ENCODE data around the gene SPRR2D.
"Not testable (repeated sequence)": the region's sequence is repeated elsewhere in the genome, so short reads cannot be mapped to it uniquely, and the experiment has no call there.

The SPRR2D gene

DNA sequence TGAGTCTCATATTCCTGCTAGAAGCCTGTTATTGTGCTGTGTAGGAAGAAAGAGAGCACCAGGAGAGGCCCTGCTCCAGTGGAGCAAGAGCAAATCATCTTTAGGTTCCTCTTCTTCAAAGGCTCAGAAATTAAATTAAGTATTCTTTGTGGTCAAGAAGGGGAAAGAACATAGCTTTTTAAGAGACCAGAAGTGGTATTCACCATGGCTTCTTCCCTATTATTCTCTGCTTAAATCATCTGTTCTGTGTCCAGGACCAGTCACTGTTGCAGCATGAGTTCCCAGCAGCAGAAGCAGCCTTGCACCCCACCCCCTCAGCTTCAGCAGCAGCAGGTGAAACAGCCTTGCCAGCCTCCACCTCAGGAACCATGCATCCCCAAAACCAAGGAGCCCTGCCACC, 8.8 kb downstream of the SPRR2D start:
- no peak for DNase-seq
- H3K4me1 Mint-ChIP-seq (ENCODE audit: low read depth), result no peaks in the 10 kb centered on the region
- no peak overlapping the region for H3K4me3 Mint-ChIP-seq
- no peaks in the 10 kb centered on the region for H3K36me3 Mint-ChIP-seq (ENCODE audit: low read depth)
- H3K9me3 Mint-ChIP-seq, result no peaks in the 10 kb centered on the region
- no peak overlapping the region for H3K27ac Mint-ChIP-seq
- peaks cover 29% of the 10 kb centered on the region for H3K27me3 Mint-ChIP-seq

DNA sequence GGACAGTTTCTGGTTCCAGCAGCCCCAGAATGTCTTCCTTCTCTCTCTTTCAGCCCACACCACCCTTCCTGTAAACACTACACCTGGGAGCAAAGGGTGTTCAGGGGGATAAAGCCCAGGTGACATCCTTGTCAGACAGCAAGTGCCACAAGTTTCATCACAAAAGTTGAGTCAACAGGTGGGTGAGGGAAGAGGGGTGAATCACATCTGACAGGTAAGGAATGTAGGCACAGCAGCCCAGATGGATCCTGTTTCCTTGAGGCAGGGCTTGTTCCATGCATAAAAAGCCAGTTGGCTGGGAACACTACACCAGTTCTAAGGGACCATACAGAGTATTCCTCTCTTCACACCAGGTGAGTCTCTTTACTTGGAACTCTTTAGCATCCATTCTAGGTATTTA, 10.0 kb downstream of the SPRR2D start, which contains the start of gene SPRR1B:
Gene SPRR1B, plus strand, starts transcription at position 309 of the 400 bp plus-strand sequence. CDS start 1,143 bp downstream, outside the sequence.
- no peaks in the 10 kb centered on the region for H3K9me3 Mint-ChIP-seq
- no peaks in the 10 kb centered on the region for H3K36me3 Mint-ChIP-seq (ENCODE audit: low read depth)
- H3K27me3 Mint-ChIP-seq, result peaks cover 23% of the 10 kb centered on the region
- no peak within 1 kb of the TSS for H3K4me3 Mint-ChIP-seq
- H3K4me1 Mint-ChIP-seq (ENCODE audit: low read depth), result no peaks in the 10 kb centered on the region
- H3K27ac Mint-ChIP-seq, result no peak within 1 kb of the TSS
- DNase-seq, result no peak

- Mint-ChIP-seq H3K27me3 (peaks cover 20% of the 10 kb centered on the region), H3K4me3 (no peak overlapping the region), H3K9me3 (no peaks in the 10 kb centered on the region), H3K36me3 (ENCODE audit: low read depth) (no peaks in the 10 kb centered on the region), H3K27ac (no peak overlapping the region), H3K4me1 (ENCODE audit: low read depth) (no peaks in the 10 kb centered on the region)
- DNase-seq, result no peak
Measured at GRCh38 chr1:153028766-153029165, 12.2 kb downstream of the SPRR2D start.

DNA sequence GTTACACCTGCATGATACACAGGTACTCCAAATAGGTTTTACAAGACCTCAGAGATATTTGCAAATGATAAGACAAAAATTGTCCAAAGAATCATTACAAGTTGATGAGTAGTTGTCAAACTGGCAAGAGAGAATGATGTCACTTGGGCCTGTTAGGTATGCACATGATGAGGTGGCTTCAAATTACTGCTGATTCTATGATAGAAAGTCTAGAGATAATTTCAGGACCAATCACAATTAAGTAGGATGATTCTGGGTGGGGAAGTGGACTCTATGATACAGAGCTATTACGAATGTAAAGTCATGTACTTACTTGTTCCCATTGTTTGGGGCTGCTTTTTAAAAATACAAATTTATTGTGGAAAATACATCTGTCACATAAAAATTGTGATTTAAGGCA, 15.1 kb downstream of the SPRR2D start:
- Mint-ChIP-seq H3K4me3 (no peak overlapping the region), H3K27ac (no peak overlapping the region), H3K36me3 (ENCODE audit: low read depth) (no peaks in the 10 kb centered on the region), H3K27me3 (peaks cover 35% of the 10 kb centered on the region), H3K9me3 (no peaks in the 10 kb centered on the region), H3K4me1 (ENCODE audit: low read depth) (no peaks in the 10 kb centered on the region)
- DNase-seq, result no peak

GRCh38 chr1:153024413-153024812, 16.5 kb downstream of the SPRR2D start:
- Mint-ChIP-seq H3K9me3 (no peaks in the 10 kb centered on the region), H3K4me1 (ENCODE audit: low read depth) (no peaks in the 10 kb centered on the region), H3K27me3 (peaks cover 43% of the 10 kb centered on the region), H3K4me3 (no peak overlapping the region), H3K27ac (no peak overlapping the region), H3K36me3 (ENCODE audit: low read depth) (no peaks in the 10 kb centered on the region)
- DNase-seq, result no peak

- H3K9me3 Mint-ChIP-seq, result no peaks in the 10 kb centered on the region
- H3K27me3 Mint-ChIP-seq, result peaks cover 44% of the 10 kb centered on the region
- H3K4me1 Mint-ChIP-seq (ENCODE audit: low read depth), result no peaks in the 10 kb centered on the region
- no peaks in the 10 kb centered on the region for H3K36me3 Mint-ChIP-seq (ENCODE audit: low read depth)
- H3K27ac Mint-ChIP-seq, result no peak overlapping the region
- H3K4me3 Mint-ChIP-seq, result no peak overlapping the region
- DNase-seq, result no peak
Measured at GRCh38 chr1:153023109-153023508, 17.8 kb downstream of the SPRR2D start.

DNA sequence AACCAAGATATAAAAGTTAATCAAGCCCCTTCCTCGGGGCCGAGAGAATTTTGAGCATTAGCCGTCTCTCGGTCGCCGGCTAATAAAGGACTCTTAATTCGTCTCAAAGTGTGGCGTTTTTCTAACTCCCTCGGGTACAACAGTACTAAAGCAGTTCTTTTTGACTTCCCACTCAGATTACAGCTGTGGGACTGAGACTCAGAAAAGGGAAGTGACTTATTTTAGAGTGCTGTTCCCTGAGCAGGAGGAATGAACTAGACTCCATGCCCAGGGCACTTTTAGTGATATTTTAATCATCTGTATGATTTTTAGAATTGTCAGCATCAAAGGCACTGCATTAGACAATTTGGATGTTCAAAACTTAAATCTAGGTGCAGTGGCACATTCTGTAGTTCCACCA, 18.6 kb downstream of the SPRR2D start:
- not testable (repeated sequence) for H3K9me3 Mint-ChIP-seq; H3K27ac Mint-ChIP-seq; H3K4me3 Mint-ChIP-seq; H3K4me1 Mint-ChIP-seq (ENCODE audit: low read depth); H3K36me3 Mint-ChIP-seq (ENCODE audit: low read depth); DNase-seq
- H3K27me3 Mint-ChIP-seq, result peaks cover 45% of the 10 kb centered on the region

- not testable (repeated sequence) for H3K36me3 Mint-ChIP-seq (ENCODE audit: low read depth); H3K9me3 Mint-ChIP-seq; DNase-seq; H3K27ac Mint-ChIP-seq; H3K4me1 Mint-ChIP-seq (ENCODE audit: low read depth); H3K4me3 Mint-ChIP-seq
- H3K27me3 Mint-ChIP-seq, result peaks cover 45% of the 10 kb centered on the region
Measured at GRCh38 chr1:153021829-153022228, 19.1 kb downstream of the SPRR2D start.

DNA sequence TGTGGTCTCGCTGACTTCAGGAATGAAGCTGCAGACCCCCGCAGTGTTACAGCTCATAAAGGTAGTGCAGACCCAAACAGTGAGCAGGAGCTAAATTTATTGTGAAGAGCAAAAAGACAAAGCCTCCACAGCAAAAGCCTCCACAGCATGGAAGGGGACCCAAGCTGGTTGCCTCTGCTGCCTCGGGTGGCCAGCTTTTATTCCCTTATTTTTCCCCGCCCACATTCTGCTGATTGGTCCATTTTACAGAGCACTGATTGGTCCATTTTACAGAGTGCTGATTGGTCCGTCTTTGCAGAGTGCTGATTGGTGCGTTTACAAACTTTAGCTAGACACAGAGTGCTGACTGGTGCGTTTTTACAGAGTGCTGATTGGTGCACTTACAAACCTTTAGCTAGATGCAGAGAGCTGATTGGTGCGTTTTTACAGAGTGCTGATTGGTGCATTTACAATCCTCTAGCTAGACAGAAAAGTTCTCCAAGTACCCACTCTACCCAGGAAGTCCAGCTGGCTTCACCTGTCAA, 29.6 kb downstream of the SPRR2D start:
- not testable (repeated sequence) for H3K36me3 Mint-ChIP-seq (ENCODE audit: low read depth); DNase-seq; H3K4me1 Mint-ChIP-seq (ENCODE audit: low read depth); H3K4me3 Mint-ChIP-seq; H3K27ac Mint-ChIP-seq; H3K9me3 Mint-ChIP-seq
- peaks cover 16% of the 10 kb centered on the region for H3K27me3 Mint-ChIP-seq

- Mint-ChIP-seq H3K9me3 (no peaks in the 10 kb centered on the region), H3K27me3 (peaks cover 13% of the 10 kb centered on the region), H3K4me3 (no peak within 1 kb of the TSS), H3K36me3 (ENCODE audit: low read depth) (no peaks in the 10 kb centered on the region), H3K4me1 (ENCODE audit: low read depth) (no peaks in the 10 kb centered on the region), H3K27ac (no peak within 1 kb of the TSS)
- DNase-seq, result no peak
Measured at GRCh38 chr1:153001382-153001781, 39.5 kb downstream of the SPRR2D start, which contains the start of gene SPRR3. TSS of gene SPRR3 (plus strand) at chr1:153001749. CDS start at chr1:153003021, 1,272 bp downstream.

- Mint-ChIP-seq H3K4me3 (no peak overlapping the region), H3K27ac (no peak overlapping the region), H3K9me3 (peaks cover 4% of the 10 kb centered on the region), H3K36me3 (ENCODE audit: low read depth) (no peaks in the 10 kb centered on the region), H3K4me1 (ENCODE audit: low read depth) (no peaks in the 10 kb centered on the region), H3K27me3 (peaks cover 13% of the 10 kb centered on the region)
- no peak for DNase-seq
Measured at GRCh38 chr1:153000294-153000693, 40.6 kb downstream of the SPRR2D start.

GRCh38 chr1:152999818-153000217, 41.1 kb downstream of the SPRR2D start:
- Mint-ChIP-seq H3K9me3 (peaks cover 7% of the 10 kb centered on the region), H3K27me3 (peaks cover 13% of the 10 kb centered on the region), H3K36me3 (ENCODE audit: low read depth) (no peaks in the 10 kb centered on the region), H3K4me3 (no peak overlapping the region), H3K4me1 (ENCODE audit: low read depth) (no peaks in the 10 kb centered on the region), H3K27ac (no peak overlapping the region)
- DNase-seq, result no peak

DNA sequence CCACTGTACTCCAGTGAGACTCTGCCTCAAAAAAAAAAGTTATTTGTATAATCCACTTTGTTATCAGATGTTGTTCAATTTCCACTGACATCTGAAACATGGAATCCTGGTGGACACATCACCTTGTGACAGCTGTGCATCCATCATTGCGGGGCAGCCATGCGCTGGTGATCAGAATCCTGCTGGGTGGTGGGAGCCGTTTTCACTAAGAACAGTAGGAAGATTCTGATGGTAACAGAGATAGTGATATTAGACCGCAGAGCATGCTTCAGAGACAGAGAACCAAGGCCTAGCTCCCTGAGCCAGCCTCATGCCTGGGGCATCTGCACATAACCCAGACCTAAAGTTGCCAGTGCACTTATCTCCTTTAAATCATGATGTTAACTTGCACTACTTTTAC, 42.4 kb downstream of the SPRR2D start:
- no peak for DNase-seq
- Mint-ChIP-seq H3K27me3 (peaks cover 13% of the 10 kb centered on the region), H3K4me3 (no peak overlapping the region), H3K9me3 (peaks cover 7% of the 10 kb centered on the region), H3K4me1 (ENCODE audit: low read depth) (no peaks in the 10 kb centered on the region), H3K36me3 (ENCODE audit: low read depth) (no peaks in the 10 kb centered on the region), H3K27ac (no peak overlapping the region)

- Mint-ChIP-seq H3K4me1 (ENCODE audit: low read depth) (no peaks in the 10 kb centered on the region), H3K36me3 (ENCODE audit: low read depth) (no peaks in the 10 kb centered on the region), H3K27me3 (peaks cover 16% of the 10 kb centered on the region), H3K9me3 (peaks cover 7% of the 10 kb centered on the region), H3K27ac (no peak overlapping the region), H3K4me3 (no peak overlapping the region)
- DNase-seq, result no peak
Measured at GRCh38 chr1:152997901-152998300, 43.0 kb downstream of the SPRR2D start.

- no peak for DNase-seq
- no peaks in the 10 kb centered on the region for H3K4me1 Mint-ChIP-seq (ENCODE audit: low read depth)
- H3K27ac Mint-ChIP-seq, result no peak overlapping the region
- no peak overlapping the region for H3K4me3 Mint-ChIP-seq
- H3K36me3 Mint-ChIP-seq (ENCODE audit: low read depth), result no peaks in the 10 kb centered on the region
- peaks cover 7% of the 10 kb centered on the region for H3K9me3 Mint-ChIP-seq
- H3K27me3 Mint-ChIP-seq, result peaks cover 18% of the 10 kb centered on the region
Measured at GRCh38 chr1:152996633-152997400, 44.1 kb downstream of the SPRR2D start.

Data from activated T-cell treated with anti-CD3 and anti-CD28 coated beads, Interleukin-2, amount 50 U/mL, for 24 hours (primary cell).